A549 (cell line): ENCODE results near the gene ZNF683. TPM values are rescaled to one million over a fixed set of nuclear protein-coding genes. Genes with fewer than 3 reads are reported as not detected.
"Not testable (repeated sequence)": the region's sequence is repeated elsewhere in the genome, so short reads cannot be mapped to it uniquely, and the experiment has no call there.

Experiments used
- ATAC-seq, 2 experiments: fragments of 200-7000 bp in 1 of 2; fragments of >200 bp in 1 of 2; cut with Nextera tagmentation in 1 of 2; cut with Tn5 transposase in 1 of 2; 3 replicates each; pipeline versions ENCODE4 v1.8.0 to v1.9.1; 2018 to 2020; ENCODE audit warnings: mild to moderate bottlenecking in 1 of 2, moderate library complexity in 1 of 2
- CTCF ChIA-PET: fragments of 300-600 bp; sonication (Branson Sonifier 250); formaldehyde crosslinking; extraction: SDS; loops from one replicate; lab custom pipeline; 2021; ENCODE audit warnings: antibody characterized with exemption, inconsistent platforms; lab: Yijun Ruan, JAX
- POLR2A ChIA-PET: fragments of 350-600 bp; formaldehyde crosslinking; extraction: SDS; loops from one replicate; lab custom pipeline; 2021; ENCODE audit warnings: antibody characterized with exemption, inconsistent platforms; lab: Yijun Ruan, JAX
- DNase-seq, 2 experiments: peaks; one replicate each; pipeline versions ENCODE4 v3.0.0 to v3.0.0-alpha.2; 2011 to 2016; ENCODE audit warnings: low read depth in 1 of 2, low spot score in 1 of 2
- FAIRE-seq: peaks from 2 replicates; lab custom pipeline; 2011; peaks lifted over from hg19 to GRCh38; lab: Jason Lieb, UNC
- H3K27ac ChIP-seq, 2 experiments: fragments of >200 bp; sonication (Bioruptor Twin); formaldehyde crosslinking; 3 replicates each; pipeline ENCODE4 v1.5.1; 2016 to 2017
- H3K4me1 ChIP-seq: fragments of >200 bp; sonication (Bioruptor Twin); formaldehyde crosslinking; 3 replicates; pipeline ENCODE4 v1.6.1; 2016
- H3K4me2 ChIP-seq: fragments of >200 bp; sonication (Bioruptor Twin); formaldehyde crosslinking; 3 replicates; pipeline ENCODE4 v1.6.1; 2016
- H3K4me3 ChIP-seq: fragments of >200 bp; sonication (Bioruptor Twin); formaldehyde crosslinking; 3 replicates; pipeline ENCODE4 v1.5.1; 2016
- H3K9me3 ChIP-seq: fragments of >200 bp; sonication (Bioruptor Twin); formaldehyde crosslinking; 3 replicates; pipeline ENCODE4 v1.6.1; 2016
- CHD4 ChIP-seq: fragments of 200-600 bp; sonication (generic); IDR thresholded peaks from 2 replicates; pipeline ENCODE4 v1.6.1; 2016; ENCODE audit warnings: antibody characterized with exemption, mild to moderate bottlenecking, borderline replicate concordance
- CTCF ChIP-seq: fragments of >200 bp; sonication (Bioruptor Twin); formaldehyde crosslinking; IDR thresholded peaks from 3 replicates; pipeline ENCODE4 v1.5.1; 2016
- EHMT2 ChIP-seq: fragments of 200-600 bp; sonication (generic); IDR thresholded peaks from 2 replicates; pipeline ENCODE4 v1.6.1; 2016; ENCODE audit warnings: antibody characterized with exemption, low read depth, mild to moderate bottlenecking, moderate library complexity
- FOXS1 ChIP-seq: fragments of 250-450 bp; sonication (Bioruptor Pico); IDR thresholded peaks from 2 replicates; pipeline ENCODE4 v1.5.0; 2020; ENCODE audit warnings: mild to moderate bottlenecking, moderate library complexity
- GATA3 ChIP-seq: IDR thresholded peaks from 2 replicates; pipeline ENCODE4 v1.6.1; 2012; ENCODE audit warnings: borderline replicate concordance
- HDAC2 ChIP-seq: fragments of 200-600 bp; sonication (generic); IDR thresholded peaks from 2 replicates; pipeline ENCODE4 v1.6.1; 2016
- JUNB ChIP-seq: fragments of >200 bp; sonication (Bioruptor Twin); formaldehyde crosslinking; IDR thresholded peaks from 2 replicates; pipeline ENCODE4 v1.6.1; 2016
- MAX ChIP-seq: IDR thresholded peaks from 2 replicates; pipeline ENCODE4 v1.6.1; 2012
- PBX3 ChIP-seq: IDR thresholded peaks from 2 replicates; pipeline ENCODE4 v1.6.1; 2012
- REST ChIP-seq: fragments of 200-600 bp; sonication (generic); IDR thresholded peaks from 2 replicates; pipeline ENCODE4 v1.6.1; 2016; ENCODE audit warnings: antibody characterized with exemption, mild to moderate bottlenecking, moderate library complexity
- SMC3 ChIP-seq: fragments of >200 bp; sonication (Bioruptor Twin); formaldehyde crosslinking; IDR thresholded peaks from 3 replicates; pipeline ENCODE4 v1.6.1; 2018; ENCODE audit warnings: inconsistent platforms
- WGBS: methylation state at CpG from one replicate; pipeline ENCODE4 v1.1.6; 2017; ENCODE audit errors: missing lambda C conversion rate; 5-methylcytosine and 5-hydroxymethylcytosine counted together
- polyA minus RNA-seq: library from RNA; depleted of rRNA, polyadenylated mRNA; stranded (reverse); fragments of >200 nt; gene quantifications from 2 replicates; pipeline ENCODE4 v1.2.3, GENCODE V29; 2011; rRNA and poly(A)+ RNA removed
- polyA plus RNA-seq, 4 experiments: library from polyadenylated mRNA; depleted of rRNA in 3 of 4; stranded (reverse); fragments of >200 nt; fragmentation: RNase III in 1 of 4; extraction: RNeasy Plus Mini Kit Qiagen cat#74134 plus additional on column Dnase treatment in 1 of 4; gene quantifications; 2 replicates in 3 of 4; 3 replicates in 1 of 4; pipeline ENCODE4 v1.2.3, GENCODE V29; 2011 to 2017

ZNF683 gene
- polyA plus RNA-seq (2011; rRNA removed): not detected in 2 replicates
- polyA plus RNA-seq (2012; cell fraction: cytosol; rRNA removed): not detected in 2 replicates
- polyA plus RNA-seq (2012; cell fraction: nucleus; rRNA removed): not detected in 2 replicates
- polyA plus RNA-seq (2017; fragmentation: RNase III; extraction: RNeasy Plus Mini Kit Qiagen cat#74134 plus additional on column Dnase treatment): not detected in 3 replicates
- not detected in 2 replicates for polyA minus RNA-seq

- POLR2A ChIA-PET, DNase-seq, H3K4me2 ChIP-seq, FAIRE-seq, H3K27ac ChIP-seq, H3K9me3 ChIP-seq, H3K4me3 ChIP-seq, ATAC-seq: not testable (repeated sequence)
- H3K4me1 ChIP-seq: peaks cover 13% of the 10 kb centered on the region
- WGBS: 71% methylated on average over 3 of the region's 3 CpGs
- CTCF ChIA-PET: interaction anchor here (4.3 to 8.1 kb wide), 2 partner anchors 9 to 18 kb away, joined by 15 to 85 read pairs; no protein-coding TSS in a partner anchor
Measured at GRCh38 chr1:26372611-26373010, at the start of gene ZNF683. Gene ZNF683, minus strand, starts transcription at chr1:26372750. Its CDS starts 4,179 bp downstream, at chr1:26368571.

GRCh38 chr1:26419494-26419893, 46.9 kb upstream of the ZNF683 start:
- Histone ChIP-seq H3K4me2 (no peak overlapping the region), H3K27ac (no peak overlapping the region), H3K4me1 (peaks cover 5% of the 10 kb centered on the region; the same call in 1 of the 3 replicates), H3K9me3 (no peaks in the 10 kb centered on the region), H3K4me3 (no peak overlapping the region)
- no peak for TF ChIP-seq FOXS1 (CRISPR knock-in tag)
- TF ChIP-seq CHD4: no peak
- TF ChIP-seq JUNB: no peak
- no peak for TF ChIP-seq GATA3
- no peak for TF ChIP-seq SMC3
- FAIRE-seq: no peak
- POLR2A ChIA-PET: no interaction called here
- CTCF ChIA-PET: interaction anchor here (0.6 to 6.5 kb wide), 6 partner anchors 9 to 316 kb away, joined by 3 to 46 read pairs (median 4); partner anchors contain the start of gene LIN28A
- DNase-seq: no peak
- 81% methylated on average over 2 of the region's 2 CpGs for WGBS
- no peak for ATAC-seq

GRCh38 chr1:26418865-26419349, 46.4 kb upstream of the ZNF683 start:
- DNase-seq (no peak), FAIRE-seq (no peak)
- H3K9me3 ChIP-seq: no peaks in the 10 kb centered on the region
- 49% methylated on average over 3 of the region's 5 CpGs for WGBS
- POLR2A ChIA-PET: no interaction called here
- no peak for TF ChIP-seq FOXS1 (CRISPR knock-in tag)
- no peak for TF ChIP-seq REST
- TF ChIP-seq HDAC2: no peak
- TF ChIP-seq MAX: no peak
- TF ChIP-seq EHMT2: no peak
- TF ChIP-seq PBX3: no peak
- no peak for TF ChIP-seq CTCF
- TF ChIP-seq, all 56 proteins: peak for 0
- H3K27ac ChIP-seq: no peak overlapping the region
- H3K4me3 ChIP-seq: no peak overlapping the region
- CTCF ChIA-PET: interaction anchor here (0.6 to 6.5 kb wide), 3 partner anchors 133 to 315 kb away, joined by 3 to 46 read pairs (median 5); no protein-coding TSS in a partner anchor
- ATAC-seq: no peak
- H3K4me2 ChIP-seq: no peak overlapping the region
- H3K4me1 ChIP-seq: peaks cover 5% of the 10 kb centered on the region; the same call in 1 of the 3 replicates
